ENCODE data around the gene TM2D1. TPM values are rescaled to one million over a fixed set of nuclear protein-coding genes. Genes with fewer than 3 reads are reported as not detected.

The TM2D1 gene
- total RNA-seq, 1 donor from 2014 or later: 45.6 TPM

GRCh38 chr1:61638911-61639605, 85.9 kb downstream of the TM2D1 start:
- Mint-ChIP-seq H3K4me1 (ENCODE audit: low read depth) (peaks cover 31% of the 10 kb centered on the region), H3K36me3 (ENCODE audit: low read depth) (no peaks in the 10 kb centered on the region), H3K9me3 (ENCODE audit: low read depth) (no peaks in the 10 kb centered on the region), H3K4me3 (ENCODE audit: unreplicated experiment) (no peak overlapping the region), H3K27me3 (ENCODE audit: low read depth) (no peaks in the 10 kb centered on the region), H3K27ac (ENCODE audit: unreplicated experiment) (peak overlapping the region; percentile 28)
- TF ChIP-seq CTCF (IDR thresholded peaks at IDR 0.05): no peak
- DNase-seq (ENCODE audit: low spot score): no peak

- Mint-ChIP-seq H3K4me1 (ENCODE audit: low read depth) (peaks cover 31% of the 10 kb centered on the region), H3K36me3 (ENCODE audit: low read depth) (no peaks in the 10 kb centered on the region), H3K4me3 (ENCODE audit: unreplicated experiment) (no peak overlapping the region), H3K27ac (ENCODE audit: unreplicated experiment) (peak overlapping the region; percentile 37), H3K9me3 (ENCODE audit: low read depth) (no peaks in the 10 kb centered on the region), H3K27me3 (ENCODE audit: low read depth) (no peaks in the 10 kb centered on the region)
- DNase-seq (ENCODE audit: low spot score): no peak
- TF ChIP-seq CTCF (IDR thresholded peaks at IDR 0.05): no peak
These were observed 86.6 kb downstream of the TM2D1 start for GRCh38 chr1:61638296-61638695.

- peaks cover 31% of the 10 kb centered on the region for H3K4me1 Mint-ChIP-seq (ENCODE audit: low read depth)
- TF ChIP-seq CTCF (IDR thresholded peaks at IDR 0.05): no peak
- H3K27ac Mint-ChIP-seq (ENCODE audit: unreplicated experiment): no peak overlapping the region
- DNase-seq (ENCODE audit: low spot score): no peak
- H3K27me3 Mint-ChIP-seq (ENCODE audit: low read depth): no peaks in the 10 kb centered on the region
- no peaks in the 10 kb centered on the region for H3K9me3 Mint-ChIP-seq (ENCODE audit: low read depth)
- H3K36me3 Mint-ChIP-seq (ENCODE audit: low read depth): no peaks in the 10 kb centered on the region
- no peak overlapping the region for H3K4me3 Mint-ChIP-seq (ENCODE audit: unreplicated experiment)
These were observed 87.5 kb downstream of the TM2D1 start for GRCh38 chr1:61637470-61637869.

- Mint-ChIP-seq H3K4me3 (ENCODE audit: unreplicated experiment) (no peak overlapping the region), H3K4me1 (ENCODE audit: low read depth) (peaks cover 29% of the 10 kb centered on the region), H3K9me3 (ENCODE audit: low read depth) (no peaks in the 10 kb centered on the region), H3K36me3 (ENCODE audit: low read depth) (no peaks in the 10 kb centered on the region), H3K27me3 (ENCODE audit: low read depth) (no peaks in the 10 kb centered on the region), H3K27ac (ENCODE audit: unreplicated experiment) (no peak overlapping the region)
- TF ChIP-seq CTCF (IDR thresholded peaks at IDR 0.05): no peak
- DNase-seq (ENCODE audit: low spot score): no peak
These were observed 88.1 kb downstream of the TM2D1 start for GRCh38 chr1:61636814-61637213.

- peaks cover 25% of the 10 kb centered on the region for H3K4me1 Mint-ChIP-seq (ENCODE audit: low read depth)
- H3K36me3 Mint-ChIP-seq (ENCODE audit: low read depth): no peaks in the 10 kb centered on the region
- DNase-seq (ENCODE audit: low spot score): no peak
- no peaks in the 10 kb centered on the region for H3K27me3 Mint-ChIP-seq (ENCODE audit: low read depth)
- H3K9me3 Mint-ChIP-seq (ENCODE audit: low read depth): no peaks in the 10 kb centered on the region
- no peak overlapping the region for H3K27ac Mint-ChIP-seq (ENCODE audit: unreplicated experiment)
- no peak overlapping the region for H3K4me3 Mint-ChIP-seq (ENCODE audit: unreplicated experiment)
- TF ChIP-seq CTCF (IDR thresholded peaks at IDR 0.05): no peak
These were observed 88.6 kb downstream of the TM2D1 start for GRCh38 chr1:61636376-61636775.

All from chondrocyte (in vitro differentiated cells).